CD4-positive, alpha-beta memory T cell (primary cell): ENCODE results near the gene STMP1. TPM values are rescaled to one million over a fixed set of nuclear protein-coding genes. Genes with fewer than 3 reads are reported as not detected.
"Not testable (repeated sequence)": the region's sequence is repeated elsewhere in the genome, so short reads cannot be mapped to it uniquely, and the experiment has no call there.

Experiments used
- CTCF ChIA-PET: fragments of 350-600 bp; sonication (Branson Sonifier 250); formaldehyde crosslinking; loops from one replicate; lab custom pipeline; 2021; ENCODE audit warnings: inconsistent platforms; ENCODE audit not compliant: partially characterized antibody; lab: Charles Lee
- POLR2A ChIA-PET: fragments of 350-600 bp; sonication (Branson Sonifier 250); formaldehyde crosslinking; loops from one replicate; lab custom pipeline; 2021; ENCODE audit not compliant: partially characterized antibody; lab: Charles Lee
- DNase-seq, 5 donors: peaks; one replicate each; pipeline versions ENCODE4 v3.0.0 to v3.0.0-alpha.2; 2020 to 2022; ENCODE audit warnings: mixed read lengths in 1 of 5
- H3K27ac ChIP-seq: one replicate; pipeline ENCODE4 v1.7.0; 2013; ENCODE audit warnings: low read depth, low read length
- H3K27me3 ChIP-seq: 2 replicates; pipeline ENCODE4 v1.7.0; 2013; ENCODE audit warnings: mild to moderate bottlenecking, low read length, moderate library complexity; ENCODE audit not compliant: insufficient read depth
- H3K36me3 ChIP-seq: 2 replicates; pipeline ENCODE4 v1.7.0; 2013; ENCODE audit warnings: mild to moderate bottlenecking, low read length, moderate library complexity; ENCODE audit not compliant: insufficient read depth
- H3K4me1 ChIP-seq: 2 replicates; pipeline ENCODE4 v1.7.0; 2013; ENCODE audit warnings: mild to moderate bottlenecking, low read length, moderate library complexity; ENCODE audit not compliant: insufficient read depth
- H3K4me3 ChIP-seq, 2 donors: one replicate each; pipeline ENCODE4 v1.7.0; 2013; ENCODE audit warnings: low read length in 2 of 2, mild to moderate bottlenecking in 1 of 2
- H3K9me3 ChIP-seq, 2 donors: one replicate each; pipeline ENCODE4 v1.7.0; 2013; ENCODE audit warnings: low read length in 2 of 2, control low read depth in 1 of 2; ENCODE audit not compliant: control insufficient read depth in 1 of 2
- H3K27ac Mint-ChIP-seq, 7 donors: one replicate each; pipeline ENCODE4 v1.8.0; 2020 to 2021; ENCODE audit warnings: mixed read lengths in 7 of 7, mild to moderate bottlenecking in 6 of 7, inconsistent platforms in 3 of 7, moderate library complexity in 3 of 7
- H3K27me3 Mint-ChIP-seq, 2 donors: one replicate each; pipeline ENCODE4 v1.8.0; 2020 to 2021; ENCODE audit warnings: mixed read lengths in 2 of 2
- H3K36me3 Mint-ChIP-seq, 2 donors: one replicate each; pipeline ENCODE4 v1.8.0; 2020 to 2021; ENCODE audit warnings: mixed read lengths in 2 of 2, inconsistent platforms in 1 of 2, mild to moderate bottlenecking in 1 of 2
- H3K4me1 Mint-ChIP-seq, 4 donors: one replicate each; pipeline ENCODE4 v1.8.0; 2020 to 2021; ENCODE audit warnings: mixed read lengths in 4 of 4, mild to moderate bottlenecking in 1 of 4
- H3K4me3 Mint-ChIP-seq, 8 donors: one replicate each; pipeline ENCODE4 v1.8.0; 2020 to 2021; ENCODE audit warnings: mixed read lengths in 8 of 8, mild to moderate bottlenecking in 7 of 8, moderate library complexity in 6 of 8, inconsistent platforms in 3 of 8
- H3K9me3 Mint-ChIP-seq, 8 donors: one replicate each; pipeline ENCODE4 v1.8.0; 2020 to 2021; ENCODE audit warnings: mixed read lengths in 8 of 8, mild to moderate bottlenecking in 5 of 8, inconsistent platforms in 3 of 8, moderate library complexity in 1 of 8
- intact Hi-C: fragments of 100-400 bp; cut with micrococcal nuclease; formaldehyde crosslinking; loops from one replicate; pipeline ENCODE4 v1.15.1; 2023
- polyA plus RNA-seq, 2 donors: library from polyadenylated mRNA; unstranded; fragments of 300-500 nt; fragmentation: Illumina TruSeq; gene quantifications; one replicate each; pipeline ENCODE4 v1.2.3, GENCODE V29; 2021
- total RNA-seq, 2 experiments: library from RNA; stranded (reverse); gene quantifications; one replicate each; pipeline ENCODE4 v1.2.3, GENCODE V29; 2021

The STMP1 gene
- total and polyA plus RNA-seq, 4 experiments from 2014 or later = 29.5 to 59.2 (median 37.0) TPM

- no peak overlapping the region for H3K4me3 ChIP-seq
- H3K4me1 Mint-ChIP-seq = peaks cover 32 to 65% (median 49%) of the 10 kb centered on the region in 4 donors
- H3K27me3 Mint-ChIP-seq = no peaks in the 10 kb centered on the region
- H3K27me3 ChIP-seq = no peaks in the 10 kb centered on the region
- no peaks in the 10 kb centered on the region for H3K9me3 ChIP-seq
- ChIA-PET POLR2A (no interaction called here), CTCF (interaction anchor here (0.6 to 1.0 kb wide), 2 partner anchors 9 to 33 kb away, joined by 3 to 8 read pairs; no protein-coding TSS in a partner anchor)
- peak overlapping the region in 6 of 7 donors; percentile 29 to 77 (median 54) for H3K27ac Mint-ChIP-seq
- H3K36me3 ChIP-seq = no peaks in the 10 kb centered on the region
- DNase-seq = no peak
- intact Hi-C loops = loop anchor here (5.0 kb wide), 2 partner anchors 343 to 382 kb away; no protein-coding TSS in a partner anchor
- H3K36me3 Mint-ChIP-seq = peaks cover 8 to 11% of the 10 kb centered on the region in 2 donors
- H3K4me1 ChIP-seq = peaks cover 30% of the 10 kb centered on the region
- H3K9me3 Mint-ChIP-seq = peaks cover 0 to 4% (median 0%) of the 10 kb centered on the region in 8 donors
- peak overlapping the region; percentile 51 to 93 (median 72) for H3K4me3 Mint-ChIP-seq
- no peak overlapping the region for H3K27ac ChIP-seq
Measured at GRCh38 chr7:135664046-135664589, 1.8 kb downstream of the STMP1 start.

- peaks cover 36 to 73% (median 55%) of the 10 kb centered on the region in 4 donors for H3K4me1 Mint-ChIP-seq
Measured at GRCh38 chr7:135665042-135665441, 2.7 kb downstream of the STMP1 start.

GRCh38 chr7:135666156-135666555 lies 3.8 kb downstream of the STMP1 start:
- Mint-ChIP-seq H3K27ac (peak overlapping the region in 2 of 7 donors; percentile 12 to 52), H3K9me3 (peaks cover 0 to 4% (median 0%) of the 10 kb centered on the region in 8 donors), H3K4me3 (peak overlapping the region in 1 of 8 donors; percentile 27), H3K27me3 (no peaks in the 10 kb centered on the region), H3K4me1 (peaks cover 36 to 82% (median 56%) of the 10 kb centered on the region in 4 donors), H3K36me3 (peaks cover 8 to 13% of the 10 kb centered on the region in 2 donors)
- H3K36me3 ChIP-seq = no peaks in the 10 kb centered on the region
- no peak for DNase-seq
- peaks cover 30% of the 10 kb centered on the region for H3K4me1 ChIP-seq
- H3K4me3 ChIP-seq = no peak overlapping the region
- ChIA-PET POLR2A (no interaction called here), CTCF (no interaction called here)
- no peaks in the 10 kb centered on the region for H3K9me3 ChIP-seq
- H3K27ac ChIP-seq = no peak overlapping the region
- H3K27me3 ChIP-seq = no peaks in the 10 kb centered on the region
- intact Hi-C loops = no loop called here

More at GRCh38 chr7:135665042-135665441, 2.7 kb downstream of the STMP1 start:
- Mint-ChIP-seq H3K36me3 (peaks cover 8 to 13% of the 10 kb centered on the region in 2 donors), H3K27ac (peak overlapping the region in 3 of 7 donors; percentile 37 to 63 (median 37)), H3K9me3 (peaks cover 0 to 4% (median 0%) of the 10 kb centered on the region in 8 donors), H3K4me3 (peak overlapping the region in 1 of 8 donors; percentile 31), H3K27me3 (no peaks in the 10 kb centered on the region)
- POLR2A ChIA-PET = no interaction called here
- intact Hi-C loops = no loop called here
- Histone ChIP-seq H3K4me3 (no peak overlapping the region), H3K9me3 (no peaks in the 10 kb centered on the region), H3K27ac (no peak overlapping the region), H3K27me3 (no peaks in the 10 kb centered on the region), H3K36me3 (no peaks in the 10 kb centered on the region), H3K4me1 (peaks cover 30% of the 10 kb centered on the region)
- CTCF ChIA-PET = interaction anchor here (0.9 kb wide), 1 partner anchor 19 kb away, joined by 3 read pairs; no protein-coding TSS in a partner anchor
- no peak for DNase-seq

DNA sequence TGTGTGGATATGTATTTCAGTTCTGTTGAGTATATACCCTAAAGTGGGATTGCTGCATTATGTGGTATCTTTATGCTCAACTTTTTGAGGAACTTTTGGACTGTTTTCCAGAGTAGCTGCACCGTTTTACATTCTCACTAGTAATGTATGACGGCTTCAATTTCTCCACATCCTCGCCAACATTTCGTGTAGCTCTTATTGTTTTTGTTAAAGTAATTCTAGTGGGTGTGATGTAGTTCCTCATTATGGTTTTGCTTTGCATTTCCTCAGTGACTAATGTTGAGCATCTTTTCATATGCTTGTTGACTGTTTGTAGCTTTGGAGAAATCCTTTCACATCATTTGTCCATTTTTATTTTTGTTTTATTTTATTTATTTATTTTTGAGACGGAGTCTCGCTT lies 4.5 kb downstream of the STMP1 start:
- CTCF ChIA-PET = no interaction called here
- POLR2A ChIA-PET = no interaction called here

GRCh38 chr7:135667626-135668025 lies 5.3 kb downstream of the STMP1 start:
- H3K4me3 Mint-ChIP-seq, H3K27ac Mint-ChIP-seq, H3K9me3 Mint-ChIP-seq, intact Hi-C loops, H3K27me3 Mint-ChIP-seq, H3K36me3 ChIP-seq, POLR2A ChIA-PET, H3K4me3 ChIP-seq, DNase-seq, H3K9me3 ChIP-seq, H3K27me3 ChIP-seq, CTCF ChIA-PET, H3K27ac ChIP-seq: not testable (repeated sequence)
- Mint-ChIP-seq H3K36me3 (peaks cover 9 to 13% of the 10 kb centered on the region in 2 donors), H3K4me1 (peaks cover 34 to 79% (median 49%) of the 10 kb centered on the region in 4 donors)
- H3K4me1 ChIP-seq = peaks cover 23% of the 10 kb centered on the region

More for the DNA sequence above, 4.5 kb downstream of the STMP1 start:
- Histone ChIP-seq H3K27me3 (no peaks in the 10 kb centered on the region), H3K4me1 (peaks cover 26% of the 10 kb centered on the region), H3K9me3 (no peaks in the 10 kb centered on the region), H3K4me3 (no peak overlapping the region), H3K27ac (no peak overlapping the region), H3K36me3 (no peaks in the 10 kb centered on the region)
- intact Hi-C loops = no loop called here
- H3K27me3 Mint-ChIP-seq = no peaks in the 10 kb centered on the region
- H3K9me3 Mint-ChIP-seq = peaks cover 0 to 2% (median 0%) of the 10 kb centered on the region in 8 donors
- no peak for DNase-seq
- H3K36me3 Mint-ChIP-seq = peaks cover 8 to 13% of the 10 kb centered on the region in 2 donors
- no peak overlapping the region for H3K4me3 Mint-ChIP-seq
- peaks cover 33 to 84% (median 52%) of the 10 kb centered on the region in 4 donors for H3K4me1 Mint-ChIP-seq
- H3K27ac Mint-ChIP-seq = no peak overlapping the region

DNA sequence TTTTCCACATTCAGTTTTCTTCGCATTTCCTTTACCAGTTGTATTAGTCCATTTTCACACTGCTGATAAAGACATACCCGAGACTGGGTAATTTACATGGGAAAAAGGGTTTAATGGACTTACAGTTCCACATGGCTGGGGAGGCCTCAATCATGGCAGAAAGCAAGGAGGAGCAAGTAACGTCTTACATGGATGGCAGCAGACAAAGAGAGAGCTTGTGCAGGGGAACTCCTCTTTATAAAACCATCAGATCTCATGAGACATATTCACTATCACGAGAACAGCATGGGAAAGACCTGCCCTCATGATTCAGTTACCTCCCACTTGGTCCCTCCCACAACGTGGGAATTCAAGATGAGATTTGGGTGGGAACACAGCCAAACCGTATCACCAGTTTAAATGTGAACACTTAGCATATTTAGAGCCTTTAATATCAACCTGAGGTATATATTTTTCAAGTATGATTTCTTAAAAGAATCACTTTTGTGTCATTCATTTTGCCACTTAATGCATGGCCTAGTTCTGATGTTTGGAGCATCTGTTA lies 6.6 kb downstream of the STMP1 start:
- Mint-ChIP-seq H3K36me3 (peaks cover 16 to 23% of the 10 kb centered on the region in 2 donors), H3K27ac (peak overlapping the region in 2 of 7 donors; percentile 38 to 71), H3K4me3 (peak overlapping the region in 2 of 8 donors; percentile 35 to 58), H3K4me1 (peaks cover 31 to 73% (median 46%) of the 10 kb centered on the region in 4 donors)
- H3K27me3 Mint-ChIP-seq, POLR2A ChIA-PET, H3K9me3 ChIP-seq, H3K27me3 ChIP-seq, H3K27ac ChIP-seq, H3K36me3 ChIP-seq, DNase-seq, intact Hi-C loops, H3K9me3 Mint-ChIP-seq, H3K4me3 ChIP-seq, CTCF ChIA-PET: not testable (repeated sequence)
- H3K4me1 ChIP-seq = peaks cover 11% of the 10 kb centered on the region

DNA sequence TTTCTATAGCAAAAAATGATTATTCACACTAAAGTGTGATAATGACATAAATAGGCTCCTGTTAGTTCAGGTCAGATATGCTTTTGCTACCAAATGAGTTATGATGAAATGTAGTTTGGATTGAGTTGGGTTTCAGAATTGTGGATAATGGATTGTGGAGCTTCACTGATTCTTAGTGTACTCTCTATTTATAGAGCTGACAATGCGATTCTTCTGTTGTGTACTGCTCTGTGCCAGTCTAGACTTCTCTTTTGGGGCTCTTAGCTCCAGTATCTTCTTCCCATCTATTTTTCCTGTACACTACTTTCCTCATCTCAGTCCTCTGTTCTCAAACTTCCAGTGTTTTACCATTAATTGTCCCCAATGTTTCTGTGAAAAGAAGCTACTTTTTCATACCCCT lies 7.5 kb downstream of the STMP1 start:
- Mint-ChIP-seq H3K27me3 (no peaks in the 10 kb centered on the region), H3K4me1 (peaks cover 26 to 64% (median 39%) of the 10 kb centered on the region in 4 donors)

More for the DNA sequence above, 7.5 kb downstream of the STMP1 start:
- Mint-ChIP-seq H3K27ac (peak overlapping the region in 1 of 7 donors; percentile 66), H3K4me3 (peak overlapping the region in 1 of 8 donors; percentile 24), H3K9me3 (peaks cover 0 to 2% (median 0%) of the 10 kb centered on the region in 8 donors), H3K36me3 (peaks cover 21 to 32% of the 10 kb centered on the region in 2 donors)
- Histone ChIP-seq H3K4me3 (no peak overlapping the region), H3K9me3 (no peaks in the 10 kb centered on the region), H3K27me3 (no peaks in the 10 kb centered on the region), H3K27ac (no peak overlapping the region), H3K36me3 (peaks cover 13% of the 10 kb centered on the region), H3K4me1 (peaks cover 3% of the 10 kb centered on the region)
- no peak for DNase-seq
- intact Hi-C loops = no loop called here
- ChIA-PET POLR2A (no interaction called here), CTCF (interaction anchor here (4.9 kb wide), 1 partner anchor 8 kb away, joined by 34 read pairs; the partner anchor contains the start of gene STMP1)
